K562 (cell line): ENCODE results near the gene HPF1. TPM values are rescaled to one million over a fixed set of nuclear protein-coding genes. Genes with fewer than 3 reads are reported as not detected.

Experiments used
- ATAC-seq: fragments of 200-7000 bp; cut with Tn5 transposase; 3 replicates; pipeline ENCODE4 v1.9.1; 2020; ENCODE audit warnings: moderate library complexity
- BruUV-seq: library from RNA; stranded (reverse); fragments of 400-500 nt; replicated peaks from 2 replicates; lab custom pipeline; 2021; lab: Mats Ljungman, UMichigan
- CTCF ChIA-PET: fragments of 300-600 bp; formaldehyde crosslinking; extraction: SDS; loops from one replicate; lab custom pipeline; 2021; ENCODE audit warnings: low intra/inter-chr PET ratio; lab: Yijun Ruan, JAX
- POLR2A ChIA-PET: fragments of 300-600, 350-650 bp; sonication (Branson Sonifier 250); formaldehyde crosslinking; extraction: SDS; loops from one replicate; lab custom pipeline; 2021; ENCODE audit warnings: antibody characterized with exemption, inconsistent platforms; lab: Yijun Ruan, JAX
- DNase-seq, 4 experiments: peaks; one replicate each; pipeline versions ENCODE4 v3.0.0 to v3.0.0-alpha.2; 2011 to 2018; ENCODE audit warnings: low spot score in 3 of 4, mixed read lengths in 3 of 4; ENCODE audit errors: extremely low read depth in 1 of 4
- FAIRE-seq: peaks from 2 replicates; lab custom pipeline; 2011; peaks lifted over from hg19 to GRCh38; lab: Jason Lieb, UNC
- H2AFZ ChIP-seq: 2 replicates; pipeline ENCODE4 v1.6.0; 2011; ENCODE audit warnings: low read depth, low read length, control low read depth, inconsistent platforms
- H3K27ac ChIP-seq: fragments of 200-600 bp; 3 replicates; pipeline ENCODE4 v1.8.0; 2011; ENCODE audit warnings: low read depth, mild to moderate bottlenecking, control low read depth, inconsistent platforms, low read length, moderate library complexity, mixed read lengths; ENCODE audit errors: extremely low read depth
- H3K27me3 ChIP-seq, 2 experiments: fragments of 300-600 bp in 1 of 2; 2 replicates in 1 of 2; 3 replicates in 1 of 2; pipeline versions ENCODE4 v1.6.0 to v1.8.0; 2011; ENCODE audit warnings: inconsistent platforms in 2 of 2, low read length in 2 of 2, mild to moderate bottlenecking in 1 of 2, mixed read lengths in 1 of 2, moderate library complexity in 1 of 2; ENCODE audit not compliant: control insufficient read depth in 2 of 2, insufficient read depth in 2 of 2
- H3K36me3 ChIP-seq: fragments of 300-600 bp; 3 replicates; pipeline ENCODE4 v1.8.0; 2011; ENCODE audit warnings: mild to moderate bottlenecking, low read length, inconsistent platforms; ENCODE audit not compliant: control insufficient read depth, insufficient read depth
- H3K4me1 ChIP-seq, 2 experiments: fragments of 200-600 bp in 1 of 2; replicated peaks in 1 of 2; 2 replicates in 1 of 2; 3 replicates in 1 of 2; pipeline versions ENCODE4 v1.5.1 to v1.8.0; 2011; ENCODE audit warnings: inconsistent platforms in 2 of 2, low read length in 2 of 2, mild to moderate bottlenecking in 1 of 2, mixed read lengths in 1 of 2, moderate library complexity in 1 of 2; ENCODE audit not compliant: control insufficient read depth in 2 of 2, insufficient read depth in 2 of 2
- H3K4me2 ChIP-seq: 2 replicates; pipeline ENCODE4 v1.6.1; 2011; ENCODE audit warnings: low read length, control low read depth, inconsistent platforms, mixed read lengths; ENCODE audit not compliant: insufficient read depth
- H3K4me3 ChIP-seq: fragments of 200-600 bp; sonication (generic), shearing (Covaris generic); 2 replicates; pipeline ENCODE4 v1.5.1; 2016; ENCODE audit warnings: control low read depth, inconsistent platforms
- H3K79me2 ChIP-seq: fragments of 200-600 bp; 3 replicates; pipeline ENCODE4 v1.8.0; 2011; ENCODE audit warnings: low read length, inconsistent platforms; ENCODE audit not compliant: control insufficient read depth, insufficient read depth
- H3K9ac ChIP-seq, 2 experiments: 2 replicates each; pipeline versions ENCODE4 v1.6.0 to v1.6.1; 2011; ENCODE audit warnings: low read depth in 2 of 2, low read length in 2 of 2, control low read depth in 1 of 2, inconsistent platforms in 1 of 2, mild to moderate bottlenecking in 1 of 2, mixed read lengths in 1 of 2; ENCODE audit not compliant: insufficient read depth in 1 of 2
- H3K9me1 ChIP-seq: one replicate; pipeline ENCODE4 v1.6.0; 2011; ENCODE audit warnings: inconsistent platforms, mild to moderate bottlenecking, low read length, moderate library complexity; ENCODE audit not compliant: control insufficient read depth, insufficient read depth
- H3K9me3 ChIP-seq: replicated peaks from 2 replicates; pipeline ENCODE4 v1.5.1; 2011; ENCODE audit warnings: low read depth, low read length, inconsistent platforms; ENCODE audit not compliant: control insufficient read depth, insufficient read depth
- H4K20me1 ChIP-seq: replicated peaks from 2 replicates; pipeline ENCODE4 v1.6.1; 2011; ENCODE audit warnings: low read length, inconsistent platforms, mixed read lengths; ENCODE audit not compliant: control insufficient read depth, insufficient read depth
- FOXJ3 ChIP-seq: sonication (generic); formaldehyde crosslinking; IDR thresholded peaks from 2 replicates; pipeline ENCODE4 v1.4.0; 2020; ENCODE audit warnings: mild to moderate bottlenecking, missing genetic modification reagents
- GTF2F1 ChIP-seq: IDR thresholded peaks from 2 replicates; pipeline ENCODE4 v1.6.1; 2011; ENCODE audit warnings: low read depth, low read length, improper control_type of control experiment
- MAZ ChIP-seq, 2 experiments: fragments of 450-650 bp in 1 of 2; sonication (generic) in 1 of 2; formaldehyde crosslinking; IDR thresholded peaks in 1 of 2; conservative IDR thresholded peaks in 1 of 2; 2 replicates each; pipeline versions ENCODE4 v1.4.0 to v1.5.0; 2020; ENCODE audit warnings: mild to moderate bottlenecking in 1 of 2, missing genetic modification reagents in 1 of 2
- NFE2 ChIP-seq: IDR thresholded peaks from 2 replicates; pipeline ENCODE4 v1.6.1; 2014; ENCODE audit warnings: antibody characterized with exemption, low read depth
- POLR2B ChIP-seq: fragments of 450-650 bp; IDR thresholded peaks from 2 replicates; pipeline ENCODE4 v1.6.1; 2018; ENCODE audit warnings: low read depth; ENCODE audit not compliant: partially characterized antibody
- RBM14 ChIP-seq: fragments of 200-400 bp; formaldehyde crosslinking; IDR thresholded peaks from 2 replicates; pipeline ENCODE4 v1.6.1; 2018; ENCODE audit warnings: low read depth, mild to moderate bottlenecking, low read length, moderate library complexity, borderline replicate concordance; ENCODE audit not compliant: insufficient read depth
- ZNF280B ChIP-seq: fragments of 250-450 bp; sonication (Bioruptor Pico); IDR thresholded peaks from 2 replicates; pipeline ENCODE4 v1.5.1; 2021; ENCODE audit warnings: mild to moderate bottlenecking
- ZNF431 ChIP-seq: sonication (generic); formaldehyde crosslinking; IDR thresholded peaks from 2 replicates; pipeline ENCODE4 v1.8.0; 2022; ENCODE audit warnings: mild to moderate bottlenecking, missing genetic modification reagents
- WGBS: fragments of 100-300 bp; shearing (Covaris generic); methylation state at CpG from one replicate; pipeline ENCODE4 v1.1.6; 2016; ENCODE audit warnings: low coverage, mixed read lengths; ENCODE audit not compliant: insufficient coverage; ENCODE audit errors: missing lambda C conversion rate; 5-methylcytosine and 5-hydroxymethylcytosine counted together
- in situ Hi-C: fragments of 300-500 bp; cut with MboI; formaldehyde crosslinking; loops from 4 replicates; pipeline ENCODE4 v1.15.0; 2018; ENCODE audit warnings: inconsistent platforms, mixed read lengths
- intact Hi-C: fragments of 100-400 bp; cut with micrococcal nuclease; formaldehyde crosslinking; loops from 2 replicates; pipeline ENCODE4 v1.14.2; 2022
- polyA plus RNA-seq, 8 experiments: library from polyadenylated mRNA; depleted of rRNA in 4 of 8; stranded (reverse) in 5 of 8; unstranded in 3 of 8; fragments of >200 nt; fragmentation: Nextera tagmentation in 2 of 8; fragmentation: Illumina TruSeq in 1 of 8; extraction: Ambion mirVana in 2 of 8; extraction: Trizol in 1 of 8; gene quantifications; 2 replicates each; pipeline versions ENCODE4 v1.2.1 to v1.2.3, GENCODE V29; 2011 to 2014; ENCODE audit warnings: inconsistent platforms in 1 of 8, missing spikeins in 1 of 8
- total RNA-seq, 7 experiments: library from RNA; depleted of rRNA in 6 of 7; stranded (reverse); fragments of >200 nt in 6 of 7; fragmentation: Illumina TruSeq in 2 of 7; extraction: Trizol in 2 of 7; gene quantifications; 2 replicates each; pipeline versions ENCODE4 v1.2.1 to v1.2.3, GENCODE V29; 2011 to 2021; ENCODE audit warnings: low replicate concordance in 1 of 7

The HPF1 gene
- total and polyA plus RNA-seq, 9 of the 15 experiments (the other 6 are each of a cell fraction or from before 2014, with no cell fraction given) = 21.2 to 89.4 (median 35.2) TPM

GRCh38 chr4:169707958-169708643, 49.6 kb downstream of the HPF1 start:
- WGBS = 80% methylated on average over 2 of the region's 2 CpGs
- Histone ChIP-seq H3K36me3 (peaks cover 57% of the 10 kb centered on the region), H3K9me3 (no peaks in the 10 kb centered on the region), H3K4me3 (no peak overlapping the region), H3K9ac (no peak overlapping the region), H3K9me1 (no peaks in the 10 kb centered on the region)
- in situ Hi-C loops = no loop called here
- no TSS peak for BruUV-seq
- DNase-seq = no peak
- TF ChIP-seq NFE2 = no peak
- TF ChIP-seq POLR2B = peak; percentile 17
- no peak for TF ChIP-seq GTF2F1
- TF ChIP-seq, all 486 proteins: peak for 1
- no peak for FAIRE-seq
- Histone ChIP-seq H3K27ac (no peak overlapping the region), H2AFZ (no peak overlapping the region), H3K4me2 (no peak overlapping the region), H3K79me2 (peaks cover 6% of the 10 kb centered on the region; the same call in 1 of the 3 replicates), H4K20me1 (no peaks in the 10 kb centered on the region), H3K27me3 (no peaks in the 10 kb centered on the region), H3K4me1 (no peaks in the 10 kb centered on the region)
- POLR2A ChIA-PET = no interaction called here
- CTCF ChIA-PET = interaction anchor here (1.3 kb wide), 1 partner anchor 95 kb away, joined by 4 read pairs; no protein-coding TSS in a partner anchor
- ATAC-seq = no peak
- intact Hi-C loops = no loop called here

DNA sequence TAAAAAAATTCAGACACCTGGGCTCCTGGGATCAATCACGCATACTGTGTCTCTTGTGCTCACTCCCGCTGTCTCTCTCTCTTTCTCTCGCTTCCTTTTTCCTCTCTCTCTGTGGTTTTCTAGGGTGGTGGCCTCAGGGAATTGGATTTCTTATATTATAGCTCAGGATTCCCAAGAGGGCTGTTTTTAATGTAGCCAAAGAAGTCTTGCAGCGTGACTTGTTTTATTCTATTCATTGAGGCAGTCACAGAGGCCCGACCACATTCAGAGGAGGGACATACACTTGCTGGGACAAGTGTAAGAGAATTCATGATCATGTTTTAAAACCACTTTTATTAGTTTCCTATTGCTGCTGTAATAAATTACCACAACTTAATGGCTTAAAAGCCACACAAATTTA, 59.4 kb downstream of the HPF1 start:
- Histone ChIP-seq H3K9ac (no peak overlapping the region), H3K4me2 (no peak overlapping the region), H3K9me3 (no peaks in the 10 kb centered on the region), H4K20me1 (no peaks in the 10 kb centered on the region), H3K4me1 (no peaks in the 10 kb centered on the region), H2AFZ (no peak overlapping the region), H3K36me3 (peaks cover 68% of the 10 kb centered on the region), H3K27me3 (no peaks in the 10 kb centered on the region), H3K27ac (no peak overlapping the region), H3K9me1 (no peaks in the 10 kb centered on the region), H3K4me3 (no peak overlapping the region), H3K79me2 (no peaks in the 10 kb centered on the region)
- no TSS peak for BruUV-seq
- in situ Hi-C loops = no loop called here
- ATAC-seq (no peak), DNase-seq (no peak), FAIRE-seq (no peak)
- ChIA-PET POLR2A (interaction anchor here (0.6 to 1.2 kb wide), 2 partner anchors 8 to 594 kb away, joined by 3 read pairs; no protein-coding TSS in a partner anchor), CTCF (no interaction called here)
- intact Hi-C loops = no loop called here
- WGBS = 93% methylated on average over 5 of the region's 5 CpGs
- no peak for TF ChIP-seq RBM14
- no peak for TF ChIP-seq ZNF280B (CRISPR knock-in tag)
- no peak for TF ChIP-seq FOXJ3 (CRISPR knock-in tag)
- TF ChIP-seq MAZ (CRISPR knock-in tag; conservative IDR thresholded peaks at IDR 0.05 in 1 of 2, IDR thresholded peaks at IDR 0.05 in 1 of 2) = no peak
- TF ChIP-seq ZNF431 (CRISPR knock-in tag) = no peak
